DMS114 treated with DMSO at 0.1 percent for 48 hours (cell line): ENCODE results near the gene GNS.

Experiments
- DNase-seq: peaks from one replicate; lab custom pipeline; 2025; ENCODE audit not compliant: unreplicated experiment; lab: John Stamatoyannopoulos, UW

GNS gene

GRCh38 chr12:64675795-64676194, 83.4 kb downstream of the GNS start:
- no peak for DNase-seq

- DNase-seq: no peak
Measured at GRCh38 chr12:64674367-64674922, 84.8 kb downstream of the GNS start.

- DNase-seq: no peak
Measured at GRCh38 chr12:64673490-64674169, 85.6 kb downstream of the GNS start.

GRCh38 chr12:64672925-64673409, 86.2 kb downstream of the GNS start:
- DNase-seq: no peak

- DNase-seq: no peak
Measured at GRCh38 chr12:64671681-64672080, 87.5 kb downstream of the GNS start.

GRCh38 chr12:64670919-64671639, 88.1 kb downstream of the GNS start:
- DNase-seq: no peak

- DNase-seq: no peak
Measured at GRCh38 chr12:64670019-64670418, 89.2 kb downstream of the GNS start.

GRCh38 chr12:64669270-64669842, 89.8 kb downstream of the GNS start:
- no peak for DNase-seq

- no peak for DNase-seq
Measured at GRCh38 chr12:64667793-64668192, 91.4 kb downstream of the GNS start.

GRCh38 chr12:64666054-64666914, 92.9 kb downstream of the GNS start:
- DNase-seq: no peak

- DNase-seq: no peak
Measured at GRCh38 chr12:64665514-64665913, 93.7 kb downstream of the GNS start.
